RKO (cell line): Measurements from ENCODE around the gene SYT12.
"Not testable (repeated sequence)": the region's sequence is repeated elsewhere in the genome, so short reads cannot be mapped to it uniquely, and the experiment has no call there.

Experiments
- DNase-seq: peaks from one replicate; pipeline ENCODE4 v3.0.0-alpha.2; 2016; ENCODE audit warnings: low spot score

Gene SYT12

GRCh38 chr11:67022961-67023956 lies at the start of gene SYT12:
SYT12 (plus strand) TSS chr11:67023134; CDS start chr11:67030145, 7,011 bp downstream.
- no peak for DNase-seq

- DNase-seq: no peak
Observed at GRCh38 chr11:66973956-66974580, 48.9 kb upstream of the SYT12 start.

GRCh38 chr11:66974724-66975404 lies 48.1 kb upstream of the SYT12 start, which contains the start of gene C11orf86:
C11orf86 (plus strand) TSS chr11:66975304; CDS start chr11:66975363, 59 bp downstream.
- no peak for DNase-seq

- no peak for DNase-seq
Observed at GRCh38 chr11:66975405-66976027, 47.4 kb upstream of the SYT12 start.

GRCh38 chr11:66976028-66976467 lies 46.9 kb upstream of the SYT12 start:
- DNase-seq: no peak

GRCh38 chr11:66976925-66977324 lies 46.0 kb upstream of the SYT12 start:
- DNase-seq: no peak

GRCh38 chr11:66978229-66978628 lies 44.7 kb upstream of the SYT12 start:
- DNase-seq: no peak

GRCh38 chr11:66978717-66979116 lies 44.2 kb upstream of the SYT12 start:
- no peak for DNase-seq

- DNase-seq: no peak
Observed at GRCh38 chr11:66979336-66979980, 43.5 kb upstream of the SYT12 start.

- DNase-seq: peak; percentile 78
Observed at GRCh38 chr11:66981976-66982578, 40.9 kb upstream of the SYT12 start.

- DNase-seq: no peak
Observed at GRCh38 chr11:66983275-66983924, 39.5 kb upstream of the SYT12 start.

- DNase-seq: no peak
Observed at GRCh38 chr11:66985508-66986177, 37.3 kb upstream of the SYT12 start.

- DNase-seq: no peak
Observed at GRCh38 chr11:66986178-66986545, 36.8 kb upstream of the SYT12 start.

GRCh38 chr11:66987158-66987620 lies 35.7 kb upstream of the SYT12 start:
- no peak for DNase-seq

GRCh38 chr11:66987924-66988637 lies 34.9 kb upstream of the SYT12 start:
- DNase-seq: no peak

GRCh38 chr11:66988741-66989140 lies 34.2 kb upstream of the SYT12 start:
- not testable (repeated sequence) for DNase-seq

- not testable (repeated sequence) for DNase-seq
Observed at GRCh38 chr11:66989360-66989759, 33.6 kb upstream of the SYT12 start.

- DNase-seq: no peak
Observed at GRCh38 chr11:66992041-66992440, 30.9 kb upstream of the SYT12 start.

- no peak for DNase-seq
Observed at GRCh38 chr11:66996609-66997273, 26.2 kb upstream of the SYT12 start.
